Measurements from ENCODE around the gene PRKAG1.

DNA sequence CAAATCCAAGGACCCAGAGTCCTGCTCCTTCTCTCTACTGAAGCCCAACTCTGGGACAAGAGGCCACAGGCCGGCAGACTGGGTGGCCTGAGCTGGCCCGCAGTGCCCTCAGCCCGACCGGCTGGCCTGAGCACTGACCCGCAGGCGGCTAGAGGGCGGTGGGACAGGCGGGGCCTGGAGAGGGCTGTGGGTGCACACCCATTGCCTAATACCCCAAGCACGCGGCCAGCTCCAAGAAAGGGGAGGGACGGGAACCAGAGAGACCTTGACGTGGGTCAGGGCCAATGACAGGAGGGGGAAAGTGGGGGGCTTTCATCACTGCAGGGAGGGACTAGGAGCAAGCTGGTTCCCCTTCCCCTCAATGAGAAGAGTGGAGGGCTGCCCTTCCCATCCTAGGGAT lies 45.0 kb downstream of the PRKAG1 start:
- TF ChIP-seq, protein P1, sequence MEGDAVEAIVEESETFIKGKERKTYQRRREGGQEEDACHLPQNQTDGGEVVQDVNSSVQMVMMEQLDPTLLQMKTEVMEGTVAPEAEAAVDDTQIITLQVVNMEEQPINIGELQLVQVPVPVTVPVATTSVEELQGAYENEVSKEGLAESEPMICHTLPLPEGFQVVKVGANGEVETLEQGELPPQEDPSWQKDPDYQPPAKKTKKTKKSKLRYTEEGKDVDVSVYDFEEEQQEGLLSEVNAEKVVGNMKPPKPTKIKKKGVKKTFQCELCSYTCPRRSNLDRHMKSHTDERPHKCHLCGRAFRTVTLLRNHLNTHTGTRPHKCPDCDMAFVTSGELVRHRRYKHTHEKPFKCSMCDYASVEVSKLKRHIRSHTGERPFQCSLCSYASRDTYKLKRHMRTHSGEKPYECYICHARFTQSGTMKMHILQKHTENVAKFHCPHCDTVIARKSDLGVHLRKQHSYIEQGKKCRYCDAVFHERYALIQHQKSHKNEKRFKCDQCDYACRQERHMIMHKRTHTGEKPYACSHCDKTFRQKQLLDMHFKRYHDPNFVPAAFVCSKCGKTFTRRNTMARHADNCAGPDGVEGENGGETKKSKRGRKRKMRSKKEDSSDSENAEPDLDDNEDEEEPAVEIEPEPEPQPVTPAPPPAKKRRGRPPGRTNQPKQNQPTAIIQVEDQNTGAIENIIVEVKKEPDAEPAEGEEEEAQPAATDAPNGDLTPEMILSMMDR (IDR thresholded peaks at IDR 0.05): no peak
- TF ChIP-seq POLR2AphosphoS5 (IDR thresholded peaks at IDR 0.05) (no peak), EP300 (IDR thresholded peaks at IDR 0.05) (no peak)
